Stimulated activated CD4-positive, alpha-beta T cell treated with anti-CD3 and anti-CD28 coated beads, Interleukin-15, amount 100 ng/mL, for 24 hours (primary cell): Measurements from ENCODE around the gene ABCB6.
A peak's percentile ranks its signal among the peaks of the same experiment; 100 is the strongest.
"Not testable (repeated sequence)": the region's sequence is repeated elsewhere in the genome, so short reads cannot be mapped to it uniquely, and the experiment has no call there.

Source experiments
- DNase-seq: peaks from one replicate; pipeline ENCODE4 v3.0.0-alpha.2; 2020

Gene ABCB6

GRCh38 chr2:219213026-219213415 is 5.7 kb downstream of the ABCB6 start:
- DNase-seq: no peak

GRCh38 chr2:219210886-219211362 is 7.8 kb downstream of the ABCB6 start:
- no peak for DNase-seq

DNA sequence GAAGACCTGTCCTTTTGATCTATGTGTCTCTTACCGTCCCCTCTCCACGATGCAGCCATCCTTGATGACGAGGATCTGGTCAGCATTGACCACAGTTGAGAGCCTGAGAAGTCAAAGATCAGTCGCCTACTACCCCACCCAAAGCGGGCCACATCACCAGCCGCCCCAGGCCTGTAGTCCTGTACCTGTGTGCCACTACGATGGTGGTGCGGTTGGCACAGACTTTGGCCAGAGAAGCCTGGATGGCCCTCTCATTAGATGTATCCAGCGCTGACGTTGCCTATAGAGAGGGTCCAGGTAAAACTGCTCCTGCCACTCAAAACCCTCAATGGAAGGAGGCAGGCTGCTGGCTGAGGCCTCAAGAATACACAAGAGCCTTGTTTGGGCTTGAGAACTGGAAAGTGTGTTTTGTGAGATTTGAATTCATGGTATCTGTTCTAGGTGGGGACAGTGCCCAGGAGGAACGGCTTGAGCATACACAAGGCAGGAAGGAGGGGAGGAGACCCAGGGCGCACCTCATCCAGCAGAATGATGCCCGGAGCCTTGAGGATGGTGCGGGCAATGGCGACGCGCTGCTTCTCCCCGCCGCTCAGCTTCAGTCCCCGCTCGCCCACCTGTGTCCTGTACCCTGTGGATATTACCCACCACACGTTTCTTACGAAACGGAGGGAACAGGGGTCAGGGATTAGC is 8.4 kb downstream of the ABCB6 start:
- DNase-seq: no peak

GRCh38 chr2:219209236-219210195 is 9.2 kb downstream of the ABCB6 start:
- DNase-seq: no peak

GRCh38 chr2:219207884-219208740 is 10.6 kb downstream of the ABCB6 start:
- DNase-seq: no peak

DNA sequence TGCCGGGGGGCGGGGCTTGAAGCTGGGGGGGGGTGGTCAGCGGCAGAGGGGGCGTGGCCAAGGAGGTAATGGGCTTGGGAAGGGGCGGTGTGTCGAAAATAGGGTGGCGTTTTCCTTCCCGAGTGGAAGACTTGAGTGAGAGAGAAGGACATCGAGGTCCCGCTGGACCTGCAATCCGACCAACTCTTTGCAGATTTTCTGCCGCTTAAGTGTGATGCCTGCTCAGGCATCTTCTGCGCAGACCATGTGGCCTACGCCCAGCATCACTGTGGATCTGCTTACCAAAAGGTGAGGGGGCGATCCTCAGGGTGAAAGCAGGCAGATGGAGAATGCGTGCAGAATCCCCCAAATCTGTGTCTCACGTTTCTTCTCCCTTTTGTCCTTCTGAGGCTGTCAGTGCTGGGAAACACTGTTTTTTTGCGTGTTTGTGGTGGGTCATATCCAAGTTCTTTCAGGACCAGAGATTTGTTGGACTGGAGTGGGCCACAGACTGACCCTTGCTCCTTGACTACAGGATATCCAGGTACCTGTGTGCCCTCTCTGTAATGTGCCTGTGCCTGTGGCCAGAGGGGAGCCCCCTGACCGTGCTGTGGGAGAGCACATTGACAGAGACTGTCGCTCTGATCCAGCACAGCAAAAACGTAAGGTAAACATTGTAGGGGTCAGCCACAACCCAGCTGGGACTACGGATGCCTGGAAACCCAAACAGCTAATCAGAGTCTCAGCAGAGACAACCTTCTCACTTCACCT is 11.4 kb downstream of the ABCB6 start:
- DNase-seq: no peak

DNA sequence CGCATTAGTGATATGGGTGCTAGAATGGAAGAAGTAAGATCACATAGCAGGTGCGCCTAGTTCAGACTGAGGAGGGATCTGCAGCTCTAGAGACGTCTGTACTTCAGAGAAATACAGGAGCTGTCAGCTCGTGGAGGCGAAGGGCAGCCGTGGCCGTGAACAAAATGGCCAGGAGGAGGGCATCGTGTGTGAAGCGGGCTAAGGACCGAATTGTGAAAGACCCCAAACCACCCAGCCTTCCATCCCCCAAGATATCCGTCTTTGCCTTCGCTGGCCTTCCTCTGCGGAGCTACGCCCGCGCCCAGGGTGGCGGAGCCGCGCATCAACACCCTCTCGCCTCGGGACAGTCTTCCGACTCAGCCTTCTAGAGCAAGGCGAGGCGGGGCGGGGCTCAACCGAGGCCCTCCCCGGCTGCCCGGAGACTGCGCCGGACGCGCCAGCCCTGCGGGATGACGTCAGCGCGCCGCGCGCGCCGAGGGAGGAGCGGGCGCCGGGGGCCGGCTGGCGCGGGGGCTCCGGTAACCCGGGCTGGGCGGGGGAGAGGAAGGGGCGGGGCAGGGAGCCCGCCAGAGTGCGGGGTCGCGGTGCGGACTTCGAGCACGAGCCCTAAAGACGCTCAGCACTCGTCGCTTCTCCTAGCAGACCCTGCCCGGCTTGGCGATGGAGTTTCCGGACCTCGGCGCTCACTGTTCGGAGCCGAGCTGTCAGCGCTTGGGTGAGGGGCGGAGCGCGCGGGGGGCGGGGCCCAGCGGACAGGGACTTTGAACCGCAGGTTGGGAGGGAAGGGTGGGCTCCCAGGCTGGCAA is 12.2 kb downstream of the ABCB6 start, which contains the start of gene ZFAND2B:
Gene ZFAND2B, plus strand, starts transcription at position 455 of the 806 bp plus-strand sequence. Its CDS starts 206 bp downstream, at position 661.
- DNase-seq: peak; percentile 96

DNA sequence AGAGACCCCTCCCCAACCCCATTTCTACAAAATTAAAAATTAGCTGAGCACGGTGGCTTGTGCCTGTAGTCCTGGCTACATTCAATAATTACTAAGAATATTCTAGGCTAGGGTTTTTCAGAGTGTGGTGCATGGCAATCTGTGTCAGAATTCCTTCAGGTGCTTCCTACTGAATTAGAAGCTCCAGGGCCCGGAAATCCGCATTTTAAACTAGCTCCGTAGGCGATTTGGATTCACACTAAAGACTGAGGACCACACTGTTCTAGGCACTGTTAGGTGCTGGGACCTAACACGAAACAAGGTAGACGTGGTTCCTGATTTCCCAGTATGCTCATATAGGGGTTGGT is 12.8 kb downstream of the ABCB6 start:
- no peak for DNase-seq

- DNase-seq: no peak
Measured at GRCh38 chr2:219205165-219205538, 13.6 kb downstream of the ABCB6 start.

DNA sequence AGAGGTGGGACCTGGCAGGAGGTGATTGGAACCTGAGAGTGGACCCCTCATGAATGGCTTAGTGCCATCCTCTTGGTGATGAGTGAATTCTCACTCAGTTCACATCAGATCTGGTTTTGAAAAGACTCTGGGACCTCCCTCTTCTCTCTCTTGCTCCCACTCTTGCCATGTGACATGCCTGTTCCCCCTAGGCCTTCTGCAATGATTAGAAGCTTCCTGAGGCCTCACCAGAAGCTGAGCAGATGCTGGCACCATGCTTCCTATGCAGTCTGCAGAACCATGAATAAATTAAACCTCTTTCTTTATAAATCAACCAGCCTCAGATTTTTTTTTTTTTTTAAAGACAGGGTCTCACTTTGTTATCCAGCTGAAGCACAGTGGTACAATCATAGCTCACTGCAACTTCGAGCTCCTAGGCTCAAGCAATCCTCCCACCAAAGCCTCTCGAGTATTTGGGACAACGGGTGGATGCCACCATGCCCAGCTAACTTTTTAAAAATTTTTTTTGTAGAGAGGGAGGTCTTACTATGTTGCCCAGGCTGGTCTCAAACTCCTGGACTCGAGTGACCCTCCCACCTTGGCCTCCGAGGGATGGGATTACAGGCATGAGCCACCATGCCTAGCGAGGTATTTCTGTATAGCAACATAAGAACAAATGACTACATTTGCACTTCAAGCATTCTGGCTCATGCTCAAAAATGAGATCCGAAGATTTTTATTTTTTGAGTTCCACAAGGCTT is 14.2 kb downstream of the ABCB6 start:
- no peak for DNase-seq

DNA sequence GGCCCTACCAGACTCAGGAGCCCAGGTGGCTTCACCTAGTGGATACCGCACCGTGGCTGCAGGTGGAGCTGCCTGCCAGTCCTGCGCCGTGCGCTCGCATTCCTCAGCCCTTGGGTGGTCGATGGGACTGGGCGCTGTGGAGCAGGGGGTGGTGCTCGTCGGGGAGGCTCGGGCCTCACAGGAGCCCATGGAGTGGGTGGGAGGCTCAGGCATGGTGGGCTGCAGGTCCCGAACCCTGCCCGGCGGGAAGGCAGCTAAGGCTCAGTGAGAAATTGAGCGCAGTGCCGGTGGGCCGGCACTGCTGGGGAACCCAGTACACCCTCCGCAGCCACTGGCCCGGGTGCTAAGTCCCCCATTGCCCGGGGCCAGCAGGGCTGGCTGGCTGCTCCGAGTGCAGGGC is 17.4 kb downstream of the ABCB6 start:
- not testable (repeated sequence) for DNase-seq

DNA sequence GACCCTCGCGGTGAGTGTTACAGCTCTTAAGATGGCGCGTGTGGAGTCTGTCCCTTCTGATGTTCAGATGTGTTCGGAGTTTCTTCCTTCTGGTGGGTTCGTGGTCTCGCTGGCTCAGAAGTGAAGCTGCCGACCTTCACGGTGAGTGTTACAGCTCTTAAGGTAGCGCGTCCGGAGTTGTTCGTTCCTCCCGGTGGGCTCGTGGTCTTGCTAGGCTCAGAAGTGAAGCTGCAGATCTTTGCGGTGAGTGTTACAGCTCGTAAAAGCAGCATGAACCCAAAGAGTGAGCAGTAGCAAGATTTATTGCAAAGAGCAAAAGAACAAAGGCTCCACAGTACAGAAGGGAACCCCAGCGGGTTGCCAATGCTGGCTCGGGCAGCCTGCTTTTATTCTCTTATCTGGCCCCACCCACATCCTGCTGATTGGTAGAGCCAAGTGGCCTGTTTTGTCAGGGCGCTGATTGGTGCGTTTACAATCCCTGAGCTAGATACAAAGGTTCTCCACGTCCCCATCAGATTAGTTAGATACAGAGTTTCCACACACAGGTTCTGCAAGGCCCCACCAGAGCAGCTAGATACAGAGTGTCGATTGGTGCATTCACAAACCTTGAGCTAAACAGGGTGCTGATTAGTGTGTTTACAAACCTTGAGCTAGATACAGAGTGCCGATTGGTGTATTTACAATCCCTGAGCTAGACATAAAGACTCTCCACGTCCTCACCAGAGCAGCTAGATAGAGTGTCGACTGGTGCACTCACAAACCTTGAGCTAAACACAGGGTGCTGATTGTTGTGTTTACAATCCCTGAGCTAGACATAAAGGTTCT is 18.0 kb downstream of the ABCB6 start:
- not testable (repeated sequence) for DNase-seq

DNA sequence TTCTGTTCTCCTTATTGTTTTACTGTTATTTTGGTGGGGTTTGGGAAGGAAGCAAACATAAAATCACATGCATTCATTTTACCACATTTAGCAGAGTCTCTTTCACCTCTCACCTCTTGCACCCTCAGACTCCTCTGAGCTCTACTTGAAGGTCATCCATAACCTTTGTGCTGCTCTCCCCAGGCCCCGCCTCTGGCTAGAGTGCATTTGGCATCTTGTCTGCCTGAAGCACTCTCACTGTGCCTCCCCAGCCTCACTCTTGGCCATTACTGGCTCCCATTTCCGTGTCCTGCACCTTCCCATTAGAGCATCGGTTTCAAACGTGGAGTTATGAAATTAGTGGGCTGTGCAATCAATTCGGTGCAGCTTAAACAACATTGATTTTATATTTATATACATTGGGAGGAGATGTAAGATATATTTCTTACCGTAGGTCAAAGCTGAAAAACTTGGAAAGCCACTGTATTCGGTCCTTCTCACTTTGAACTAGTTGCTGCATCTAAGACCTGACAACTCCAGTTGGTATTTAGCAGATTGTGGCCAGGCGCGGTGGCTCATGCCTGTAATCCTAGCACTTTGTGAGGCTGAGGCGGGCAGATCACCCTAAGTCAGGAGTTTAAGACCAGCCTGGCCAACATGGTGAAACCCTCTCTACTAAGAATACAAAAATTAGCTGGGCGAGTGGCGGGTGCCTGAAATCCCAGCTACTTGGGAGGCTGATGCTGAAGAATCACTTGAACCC is 19.1 kb downstream of the ABCB6 start:
- no peak for DNase-seq

- no peak for DNase-seq
Measured at GRCh38 chr2:219198974-219199373, 19.8 kb downstream of the ABCB6 start.

DNA sequence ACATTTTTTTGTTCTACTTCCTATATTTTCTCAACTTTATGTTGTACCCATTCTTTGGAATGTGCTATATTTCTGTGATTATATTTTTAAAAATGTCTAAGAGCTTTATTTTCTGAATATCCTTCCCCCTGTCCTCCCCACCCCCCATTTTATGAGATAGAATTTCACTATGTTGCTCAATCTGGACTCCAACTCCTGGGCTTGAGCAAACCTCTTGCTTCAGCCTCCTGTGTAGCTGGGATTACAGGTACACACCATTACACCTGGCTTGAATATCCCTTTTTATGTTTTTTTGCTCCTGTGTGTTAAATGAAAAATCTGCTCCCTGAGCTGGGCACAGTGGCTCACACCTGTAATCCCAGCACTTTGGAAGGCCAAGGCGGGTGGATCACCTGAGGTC is 21.4 kb downstream of the ABCB6 start:
- DNase-seq: no peak

DNA sequence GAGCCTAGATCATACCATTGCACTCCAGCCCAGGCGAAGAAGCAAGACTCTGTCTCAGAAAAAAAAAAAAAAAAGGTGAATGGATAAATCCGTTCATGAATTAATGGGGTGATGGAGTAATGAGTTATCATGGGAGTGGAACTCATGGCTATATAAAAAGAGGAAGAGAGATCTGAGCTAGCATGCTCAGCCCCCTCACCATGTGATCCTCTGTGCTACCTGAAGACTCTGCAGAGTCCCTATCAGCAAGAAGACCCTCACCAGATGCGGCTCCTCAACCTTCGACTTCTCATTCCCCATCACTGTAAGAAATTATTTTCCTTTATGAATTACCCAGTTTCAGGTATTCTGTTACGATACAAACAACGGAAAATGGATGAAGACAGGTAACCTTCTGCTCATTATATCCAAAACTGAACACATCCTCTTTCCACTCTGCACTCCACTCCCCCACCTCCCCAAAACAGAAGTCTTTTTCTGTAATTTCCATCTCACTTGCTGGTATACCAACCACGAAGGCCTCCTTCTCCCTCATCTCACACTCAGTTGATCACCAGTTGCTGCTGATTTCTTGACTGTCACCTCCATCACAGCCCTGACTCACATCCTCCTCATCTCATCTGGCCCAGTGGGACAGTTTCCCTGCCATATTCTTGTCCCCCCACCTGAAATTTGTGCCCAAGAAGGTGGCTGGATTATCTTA is 31.9 kb downstream of the ABCB6 start:
- peak; percentile 35 for DNase-seq

GRCh38 chr2:219184121-219184520 is 34.6 kb downstream of the ABCB6 start:
- DNase-seq: no peak

GRCh38 chr2:219183151-219183772 is 35.5 kb downstream of the ABCB6 start:
- no peak for DNase-seq
